ENCODE measurements around the gene BBS9. TPM values are rescaled to one million over a fixed set of nuclear protein-coding genes. Genes with fewer than 3 reads are reported as not detected.

The BBS9 gene
- total RNA-seq: 10 to 100 TPM; 14.2 to 23.6 TPM

GRCh38 chr7:33128990-33129805 is at the start of gene BBS9:
TSS of gene BBS9 (plus strand) at chr7:33129564. CDS start at chr7:33146253, 16,689 bp downstream.
- 0% methylated on average over 39 to 57 of the region's 57 CpGs for WGBS, 2 donors
- Histone ChIP-seq H3K27me3 (no peaks in the 10 kb centered on the region), H3K9me3 (no peaks in the 10 kb centered on the region), H3K4me3 (peak within 1 kb of the TSS; percentile 53 to 75), H3K27ac (peak within 1 kb of the TSS; percentile 57 to 87 (median 78)), H3K4me1 (peaks cover 9% of the 10 kb centered on the region), H3K36me3 (replicated peaks in 1 of 2; ENCODE audit: insufficient read depth in 1 of 2, low read depth in 2 of 2) (no peaks in the 10 kb centered on the region)
- ATAC-seq (peak; percentile 98), DNase-seq (peak; percentile 91 to 97 (median 92))
- peak in 2 of 3 donors; percentile 31 to 50 for TF ChIP-seq POLR2A (IDR thresholded peaks at IDR 0.05)
- peak in 1 of 7 experiments; percentile 18 for TF ChIP-seq CTCF (IDR thresholded peaks at IDR 0.05)
- intact Hi-C loops (cut with DNase I): no loop called here

- intact Hi-C loops (cut with DNase I): no loop called here
- WGBS, 2 donors: 78 to 85% methylated on average over 9 of the region's 9 CpGs
Observed at GRCh38 chr7:33079763-33080690, 49.3 kb upstream of the BBS9 start.

DNA sequence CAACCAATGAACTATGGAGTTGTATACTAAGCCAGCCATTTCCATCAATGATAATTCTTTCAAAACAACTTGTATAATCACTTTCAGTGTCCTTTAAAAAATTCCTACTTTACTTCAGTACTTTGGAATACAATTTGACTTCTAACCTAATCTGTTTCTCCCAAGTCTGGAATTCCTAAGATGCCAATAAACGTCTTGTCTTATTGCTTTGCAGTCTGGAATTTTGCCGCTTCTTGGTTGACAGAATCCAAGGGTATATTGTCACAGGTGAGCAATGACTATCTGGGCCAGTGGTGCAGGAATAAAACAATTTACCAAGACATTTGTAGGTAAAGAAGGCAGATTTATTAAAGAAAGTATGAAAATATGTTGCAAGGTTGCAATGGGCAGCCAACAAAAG is 42.0 kb upstream of the BBS9 start:
- H3K36me3 ChIP-seq (replicated peaks in 1 of 2; ENCODE audit: insufficient read depth in 1 of 2, low read depth in 2 of 2): no peaks in the 10 kb centered on the region
- intact Hi-C loops (cut with DNase I): no loop called here
- H3K9me3 ChIP-seq: no peaks in the 10 kb centered on the region
- no peak overlapping the region for H3K4me3 ChIP-seq
- WGBS, 2 donors: 72 to 73% methylated on average over 2 of the region's 2 CpGs
- no peaks in the 10 kb centered on the region for H3K27me3 ChIP-seq
- DNase-seq (no peak), ATAC-seq (no peak)
- no peak overlapping the region for H3K27ac ChIP-seq
- no peak for TF ChIP-seq POLR2A (IDR thresholded peaks at IDR 0.05)
- H3K4me1 ChIP-seq: no peaks in the 10 kb centered on the region

More at GRCh38 chr7:33079763-33080690, 49.3 kb upstream of the BBS9 start:
- H3K4me1 ChIP-seq: no peaks in the 10 kb centered on the region
- no peak overlapping the region for H3K4me3 ChIP-seq
- H3K27ac ChIP-seq: no peak overlapping the region
- H3K36me3 ChIP-seq (replicated peaks in 1 of 2; ENCODE audit: insufficient read depth in 1 of 2, low read depth in 2 of 2): no peaks in the 10 kb centered on the region
- H3K9me3 ChIP-seq: no peaks in the 10 kb centered on the region
- DNase-seq (no peak), ATAC-seq (no peak)
- TF ChIP-seq POLR2A (IDR thresholded peaks at IDR 0.05) (no peak), CTCF (IDR thresholded peaks at IDR 0.05) (no peak)
- no peaks in the 10 kb centered on the region for H3K27me3 ChIP-seq

- intact Hi-C loops (cut with DNase I): no loop called here
- no peaks in the 10 kb centered on the region for H3K4me1 ChIP-seq
- H3K9me3 ChIP-seq: no peaks in the 10 kb centered on the region
- no peak overlapping the region for H3K27ac ChIP-seq
- TF ChIP-seq POLR2A (IDR thresholded peaks at IDR 0.05) (no peak), CTCF (IDR thresholded peaks at IDR 0.05) (no peak)
- no peaks in the 10 kb centered on the region for H3K36me3 ChIP-seq (replicated peaks in 1 of 2; ENCODE audit: insufficient read depth in 1 of 2, low read depth in 2 of 2)
- no peak overlapping the region for H3K4me3 ChIP-seq
- DNase-seq (no peak), ATAC-seq (no peak)
- 63 to 65% methylated on average over 2 of the region's 2 CpGs for WGBS, 2 donors
- H3K27me3 ChIP-seq: no peaks in the 10 kb centered on the region
Observed at GRCh38 chr7:33087858-33088257, 41.5 kb upstream of the BBS9 start.

DNA sequence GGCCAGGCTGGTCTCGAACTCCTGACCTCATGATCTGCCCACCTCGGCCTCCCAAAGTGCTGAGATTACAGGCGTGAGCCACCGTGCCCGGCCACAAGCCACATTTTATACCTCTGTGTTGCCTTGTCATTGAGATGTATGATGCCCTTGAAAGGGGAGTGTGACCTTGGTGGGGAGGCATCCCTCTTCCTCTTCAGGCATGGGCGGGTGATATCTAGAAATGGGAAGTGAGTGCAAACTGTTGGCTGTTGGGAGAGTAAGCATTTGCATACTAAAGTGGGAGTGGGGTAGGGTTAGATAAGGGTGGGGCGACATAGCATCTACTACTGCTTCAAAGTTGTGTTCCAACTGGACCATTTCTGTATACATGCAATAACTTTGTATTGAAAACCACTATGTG is 40.2 kb upstream of the BBS9 start:
- Histone ChIP-seq H3K36me3 (replicated peaks in 1 of 2; ENCODE audit: insufficient read depth in 1 of 2, low read depth in 2 of 2) (peaks cover 0 to under 1% of the 10 kb centered on the region in 2 donors), H3K27me3 (no peaks in the 10 kb centered on the region), H3K4me1 (no peaks in the 10 kb centered on the region), H3K4me3 (no peak overlapping the region), H3K9me3 (no peaks in the 10 kb centered on the region), H3K27ac (no peak overlapping the region)
- WGBS, 2 donors: 77 to 85% methylated on average over 7 of the region's 7 CpGs
- TF ChIP-seq POLR2A (IDR thresholded peaks at IDR 0.05): no peak
- no peak for TF ChIP-seq CTCF (IDR thresholded peaks at IDR 0.05)
- DNase-seq: no peak
- intact Hi-C loops (cut with DNase I): no loop called here
- ATAC-seq: no peak
